Smooth muscle cell of the brain vasculature (primary cell): ENCODE results near the gene PPM1M.
"Not testable (repeated sequence)": the region's sequence is repeated elsewhere in the genome, so short reads cannot be mapped to it uniquely, and the experiment has no call there.

Experiments used
- DNase-seq: peaks from one replicate; pipeline ENCODE4 v3.0.0-alpha.2; 2012; ENCODE audit warnings: low read depth, low spot score

The PPM1M gene

DNA sequence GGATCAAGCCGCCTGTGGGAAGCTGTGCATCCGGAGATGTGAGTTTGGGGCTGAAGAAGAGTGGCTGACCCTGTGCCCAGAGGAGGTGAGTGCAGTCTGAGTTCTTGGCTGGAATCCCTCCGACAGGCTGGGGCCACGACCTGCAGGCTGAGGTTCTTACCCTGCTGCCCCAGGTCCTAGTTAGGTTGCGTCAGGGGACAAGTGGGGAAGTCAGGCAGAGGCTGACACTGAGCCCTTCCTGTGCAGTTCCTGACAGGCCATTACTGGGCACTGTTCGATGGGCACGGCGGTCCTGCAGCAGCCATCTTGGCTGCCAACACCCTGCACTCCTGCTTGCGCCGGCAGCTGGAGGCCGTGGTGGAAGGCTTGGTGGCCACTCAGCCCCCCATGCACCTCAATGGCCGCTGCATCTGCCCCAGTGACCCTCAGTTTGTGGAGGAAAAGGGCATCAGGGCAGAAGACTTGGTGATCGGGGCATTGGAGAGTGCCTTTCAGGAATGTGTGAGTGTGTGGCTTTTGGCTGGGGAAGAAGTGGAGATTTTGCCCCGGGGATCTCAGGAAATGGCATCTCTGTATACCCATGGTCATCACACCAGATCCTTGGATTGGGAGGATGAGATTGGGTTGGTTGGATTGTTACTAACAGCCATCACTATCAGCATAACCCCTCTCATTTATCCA, 1.3 kb downstream of the PPM1M start:
- no peak for DNase-seq

DNA sequence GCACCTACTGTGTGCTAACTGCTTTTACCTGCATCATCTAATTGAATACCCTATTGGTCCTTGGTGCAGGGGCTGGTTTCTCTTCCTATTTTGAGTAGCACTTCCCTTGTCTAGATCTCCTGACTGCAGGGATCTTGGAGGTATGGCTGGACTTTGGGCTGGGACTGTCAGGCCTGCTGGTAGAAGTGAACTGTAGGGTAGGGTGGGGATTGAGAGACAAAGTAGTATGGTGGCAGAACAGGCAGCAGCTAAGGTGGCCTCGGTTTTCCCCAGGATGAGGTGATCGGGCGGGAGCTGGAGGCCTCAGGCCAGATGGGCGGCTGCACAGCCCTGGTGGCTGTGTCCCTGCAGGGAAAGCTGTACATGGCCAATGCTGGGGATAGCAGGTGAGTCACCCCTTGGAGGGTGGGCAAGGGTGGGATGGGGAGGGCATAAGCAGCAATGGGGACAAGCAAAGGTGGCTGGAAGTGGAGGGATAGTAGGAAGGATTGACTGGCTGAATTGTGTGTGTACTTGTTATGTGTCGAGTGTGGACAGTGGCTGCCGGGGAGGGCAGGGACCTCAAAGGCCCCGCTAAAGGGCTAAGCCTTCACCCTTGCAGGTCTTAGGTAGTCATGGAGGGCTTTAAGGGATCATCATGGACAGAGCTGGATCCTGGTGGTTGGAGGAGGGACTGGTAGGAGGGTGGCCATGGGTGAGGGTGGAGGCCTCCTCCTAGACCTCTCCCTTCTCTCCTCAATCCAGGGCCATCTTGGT, 2.0 kb downstream of the PPM1M start:
- DNase-seq, result no peak

DNA sequence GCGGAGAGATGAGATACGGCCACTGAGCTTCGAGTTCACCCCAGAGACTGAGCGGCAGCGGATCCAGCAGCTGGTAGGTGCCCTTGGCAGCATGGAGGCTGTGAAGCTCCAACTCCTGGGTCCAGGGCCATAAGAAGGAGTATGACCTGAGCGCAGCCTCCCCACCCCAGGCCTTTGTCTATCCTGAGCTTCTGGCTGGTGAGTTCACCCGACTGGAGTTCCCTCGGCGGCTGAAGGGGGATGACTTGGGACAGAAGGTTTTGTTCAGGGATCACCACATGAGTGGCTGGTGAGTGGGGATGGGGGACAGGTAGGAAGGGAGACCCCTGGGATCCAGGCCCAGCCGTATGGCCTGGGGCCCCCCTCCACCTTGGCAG, 2.6 kb downstream of the PPM1M start:
- DNase-seq, result no peak

DNA sequence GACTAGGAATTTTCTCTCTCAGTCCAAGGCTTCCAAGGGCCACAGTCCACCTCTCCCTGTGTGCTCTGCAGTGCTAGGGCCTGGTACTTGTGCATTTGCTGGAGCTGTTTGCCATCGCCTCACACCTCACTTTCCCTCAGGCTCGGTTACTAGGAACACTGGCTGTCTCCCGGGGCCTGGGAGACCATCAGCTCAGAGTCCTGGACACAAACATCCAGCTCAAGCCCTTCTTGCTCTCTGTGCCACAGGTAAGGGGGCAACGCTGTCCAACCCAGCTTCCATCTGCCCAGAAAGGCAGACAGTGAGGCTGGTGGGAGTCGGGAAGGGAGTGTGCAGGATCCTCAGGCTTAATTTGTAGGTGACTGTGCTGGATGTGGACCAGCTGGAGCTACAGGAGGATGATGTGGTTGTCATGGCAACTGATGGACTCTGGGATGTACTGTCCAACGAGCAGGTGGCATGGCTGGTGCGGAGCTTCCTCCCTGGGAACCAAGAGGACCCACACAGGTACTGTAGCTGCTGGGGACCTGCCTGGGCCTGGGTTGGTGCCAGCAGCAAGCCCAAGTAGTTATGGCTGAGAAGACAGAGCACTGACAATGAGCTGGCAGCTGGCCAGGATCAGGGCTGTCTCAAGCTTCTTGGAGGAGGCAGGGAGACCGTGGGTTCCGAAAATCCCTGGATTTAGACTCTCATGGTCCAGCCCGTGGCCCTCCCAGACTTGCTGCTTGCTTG, 3.4 kb downstream of the PPM1M start:
- DNase-seq, result no peak

DNA sequence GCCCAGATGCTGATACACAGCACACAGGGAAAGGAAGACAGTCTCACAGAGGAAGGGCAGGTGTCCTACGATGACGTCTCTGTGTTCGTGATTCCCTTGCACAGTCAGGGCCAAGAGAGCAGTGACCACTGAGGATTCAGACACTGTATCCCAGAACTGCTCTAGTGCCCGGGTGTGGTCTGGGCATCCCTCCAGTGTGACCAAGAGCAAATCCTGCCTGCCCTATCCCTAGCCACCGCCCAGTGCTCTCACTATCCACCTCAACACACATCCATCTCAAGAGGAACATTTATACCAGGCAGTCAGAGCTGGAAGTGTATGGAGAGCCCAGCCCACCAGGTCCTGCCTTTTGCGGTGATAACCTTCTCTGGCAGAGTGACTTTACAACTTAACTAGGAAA, 4.1 kb downstream of the PPM1M start:
- no peak for DNase-seq

DNA sequence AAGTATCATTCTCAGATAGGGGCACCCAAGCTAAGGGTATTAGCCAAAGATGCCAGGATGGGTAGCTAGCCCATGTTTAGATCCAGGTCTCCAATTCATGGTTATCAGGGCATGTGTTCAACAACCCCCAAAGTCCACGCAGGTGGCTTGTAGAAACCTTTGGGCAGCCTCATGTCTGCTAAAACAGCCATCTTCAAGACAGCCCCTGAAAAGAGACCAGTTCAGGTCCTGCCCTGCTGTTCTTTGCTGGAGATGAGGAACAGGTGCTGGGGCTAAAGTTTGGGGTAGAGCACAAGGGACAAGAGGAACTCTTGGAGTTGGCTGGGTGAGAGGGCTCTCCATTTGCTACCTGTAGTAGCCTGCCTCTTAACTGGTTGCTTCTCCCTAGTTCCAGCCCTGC, 4.6 kb downstream of the PPM1M start:
- DNase-seq, result no peak

DNA sequence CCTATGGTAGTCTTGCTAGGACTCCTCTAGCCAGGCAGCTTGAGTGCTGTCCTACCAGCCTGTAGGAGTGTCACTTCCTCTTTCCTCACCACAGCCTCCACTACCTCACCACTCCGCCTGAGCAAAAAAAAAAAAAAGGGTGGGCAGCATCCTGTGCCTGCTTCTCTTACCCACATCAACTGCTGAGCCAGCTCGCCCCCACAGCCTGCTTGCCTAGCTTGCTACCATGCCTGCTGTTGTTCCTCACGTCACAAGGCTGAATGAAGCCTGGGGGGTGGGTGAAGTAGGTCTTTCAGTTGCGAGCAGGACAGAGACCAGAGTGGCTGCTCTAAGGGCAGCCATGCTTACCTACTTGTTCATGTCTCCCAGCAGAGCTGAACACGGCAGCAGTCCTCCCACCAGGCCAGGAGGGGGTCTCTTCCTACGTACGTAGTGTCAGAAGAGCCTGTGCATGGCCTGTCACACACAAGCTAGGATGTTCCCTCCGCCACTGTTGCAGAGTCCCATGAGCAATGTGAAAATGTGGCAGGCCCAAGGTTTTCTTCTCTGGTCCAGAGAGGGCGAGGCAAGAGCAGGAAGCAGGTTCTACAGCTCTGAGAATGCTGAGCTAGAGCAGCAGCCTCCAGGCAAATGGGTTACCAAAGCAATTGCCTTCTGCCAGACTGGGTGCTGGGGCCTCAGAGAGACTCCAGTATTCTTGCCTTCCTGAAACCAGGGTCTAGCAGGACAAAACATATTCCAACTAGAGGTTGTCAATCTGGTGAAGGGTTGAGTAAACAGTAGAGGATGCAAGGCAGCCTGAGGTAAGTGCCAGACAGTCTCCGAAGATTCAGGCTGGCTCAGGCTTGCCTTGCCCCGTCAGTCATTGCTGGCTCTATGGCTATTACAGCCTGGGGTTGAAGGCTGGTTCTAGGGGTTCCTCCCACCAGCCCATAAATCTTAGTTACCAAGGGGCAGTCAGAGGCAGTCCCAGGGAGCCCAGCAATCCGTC, 8.1 kb downstream of the PPM1M start:
- no peak for DNase-seq

DNA sequence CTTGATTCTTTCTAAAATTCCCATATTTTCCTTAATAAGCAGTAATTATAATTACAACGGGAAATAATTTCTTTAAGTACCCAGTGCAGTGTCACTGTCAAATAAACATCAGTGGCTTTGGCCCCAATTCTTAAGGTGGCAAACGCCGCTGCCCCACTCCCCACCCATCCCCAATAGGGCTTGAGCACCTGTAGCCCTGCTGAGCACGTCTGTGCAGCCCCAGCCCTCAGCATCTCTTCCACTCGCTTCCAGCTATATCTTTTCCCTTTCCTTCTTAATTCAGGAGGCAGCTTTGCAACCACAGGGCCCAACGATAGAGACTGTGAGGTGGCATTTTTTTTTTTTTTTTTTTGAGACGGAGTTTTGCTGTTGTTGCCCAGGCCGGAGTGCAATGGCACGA, 9.0 kb downstream of the PPM1M start:
- no peak for DNase-seq

DNA sequence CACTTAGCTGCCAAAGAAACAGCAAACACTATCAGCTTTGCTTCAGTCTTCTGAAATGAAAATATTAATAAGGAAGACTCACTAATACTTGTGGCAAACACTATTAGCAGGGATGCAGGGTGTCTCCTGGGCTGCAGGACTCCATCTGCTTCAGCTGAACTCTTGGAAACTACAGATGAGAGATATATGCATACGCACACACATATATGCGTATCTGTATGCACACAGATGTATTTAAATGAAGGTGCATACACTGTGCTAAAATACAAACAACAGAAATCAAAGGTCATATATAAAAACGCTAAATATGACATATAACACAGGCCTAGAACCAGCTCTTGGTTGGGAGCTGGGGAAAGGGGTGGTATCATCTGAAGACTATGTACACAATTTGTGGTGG, 10.6 kb downstream of the PPM1M start:
- no peak for DNase-seq

DNA sequence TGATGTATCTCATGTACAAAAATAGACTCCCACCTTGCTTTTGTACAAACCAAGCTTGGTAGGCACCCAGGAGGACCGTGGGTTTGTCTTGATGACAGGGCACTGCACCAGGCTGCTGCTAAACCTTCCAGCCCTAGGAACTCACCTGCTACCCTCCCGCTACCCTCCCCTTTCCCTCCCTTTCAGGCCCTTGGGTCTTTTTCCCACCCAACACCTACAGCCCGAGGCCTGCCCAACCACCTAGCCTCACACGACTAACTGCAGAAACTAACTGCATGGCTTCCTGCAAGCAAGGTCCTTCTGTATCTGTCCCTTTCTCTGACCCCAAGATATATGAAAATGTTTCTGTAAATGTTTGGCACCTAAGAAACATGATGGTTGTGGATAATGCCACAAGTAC, 11.1 kb downstream of the PPM1M start:
- no peak for DNase-seq

DNA sequence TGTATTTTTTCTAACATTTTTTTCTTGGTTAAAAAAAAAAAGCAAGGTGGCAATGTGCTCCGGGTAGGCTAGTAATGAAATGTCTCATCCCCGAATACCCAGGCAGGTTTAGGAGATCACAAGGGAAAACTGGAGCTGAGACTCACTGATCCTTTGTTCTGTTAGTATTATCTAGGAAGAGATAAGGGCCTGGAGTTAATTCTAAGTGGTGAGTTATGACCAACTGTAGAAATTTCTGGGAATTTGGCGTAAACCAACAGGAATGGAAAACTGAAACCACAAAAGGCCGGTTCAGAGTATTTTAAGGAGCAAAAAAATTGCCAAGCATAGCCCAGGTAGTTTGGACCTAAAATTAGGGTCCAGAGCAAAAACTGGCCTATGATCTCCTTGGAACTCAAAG, 12.4 kb downstream of the PPM1M start:
- DNase-seq, result no peak

DNA sequence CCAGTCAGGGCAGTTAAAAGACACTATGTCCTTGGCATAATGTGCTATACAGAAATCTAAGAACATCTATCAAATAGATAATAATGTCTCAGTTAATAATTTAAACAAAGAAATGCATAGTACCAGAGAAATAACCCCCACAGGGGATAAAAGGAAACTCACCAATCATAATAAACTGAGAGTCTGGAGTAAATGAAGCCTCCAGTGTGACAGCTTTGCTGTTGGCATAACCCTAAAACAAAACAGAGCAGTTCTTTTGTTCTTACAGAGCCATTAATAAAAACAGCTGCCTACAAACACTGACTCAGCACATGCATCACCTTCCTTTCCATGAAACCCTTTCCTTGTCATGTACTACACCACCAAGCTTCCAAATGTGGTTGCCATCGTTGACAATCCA, 13.5 kb downstream of the PPM1M start:
- DNase-seq, result no peak

DNA sequence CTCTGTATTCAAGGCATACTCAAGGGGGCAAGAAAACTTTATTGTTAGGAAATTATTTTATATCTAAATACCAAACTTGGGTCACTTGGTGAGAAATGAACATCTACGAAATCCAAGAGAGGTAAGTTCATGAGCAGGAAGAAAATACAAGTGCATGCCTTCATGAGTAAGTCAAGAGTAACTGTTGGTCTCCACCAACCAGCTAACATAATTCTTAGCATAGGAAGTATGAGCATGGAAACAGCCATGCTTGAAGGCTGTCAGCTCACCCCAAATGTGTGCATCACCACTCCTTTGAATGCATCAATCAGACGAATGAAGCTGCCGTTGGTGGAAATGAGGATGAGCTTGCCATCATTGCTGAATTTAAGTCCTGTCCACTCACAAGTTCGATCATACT, 13.9 kb downstream of the PPM1M start:
- DNase-seq, result no peak

DNA sequence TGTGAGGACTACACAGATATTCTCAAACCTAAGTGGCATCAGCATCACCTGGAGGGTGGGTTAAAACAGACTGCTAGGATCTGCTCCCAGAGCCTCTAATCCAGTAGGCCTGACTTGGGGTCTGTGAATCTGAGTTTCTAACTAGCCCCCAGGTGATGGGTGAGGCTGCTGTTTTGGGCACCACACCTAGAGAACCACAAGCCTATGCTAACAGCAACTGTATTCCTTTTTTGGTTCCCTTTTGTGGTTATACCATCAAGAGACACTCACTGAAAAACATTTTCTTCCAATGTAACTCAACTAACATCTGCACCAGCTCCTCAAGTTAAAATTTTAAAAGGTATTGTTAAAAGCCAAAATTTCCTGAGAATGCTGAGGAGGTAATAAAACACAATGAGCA, 16.9 kb downstream of the PPM1M start:
- no peak for DNase-seq

DNA sequence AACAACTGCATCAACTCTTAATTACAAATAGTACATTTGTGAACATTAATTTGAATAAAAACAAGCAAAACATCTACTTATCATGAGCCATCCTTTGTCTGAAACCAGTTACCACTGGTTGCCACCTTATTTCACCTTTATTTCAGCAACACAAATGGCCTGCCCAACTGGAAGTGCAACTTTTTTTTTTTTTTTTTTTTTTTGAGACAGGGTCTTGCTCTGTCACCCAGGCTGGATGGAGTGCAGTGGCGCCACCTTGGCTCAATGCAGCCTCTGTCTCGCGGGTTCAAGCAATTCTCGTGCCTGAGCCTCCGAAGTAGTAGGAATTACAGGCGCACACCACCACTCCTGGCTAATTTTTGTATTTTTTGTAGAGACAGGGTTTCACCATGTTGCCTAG, 19.8 kb downstream of the PPM1M start:
- DNase-seq, result no peak

DNA sequence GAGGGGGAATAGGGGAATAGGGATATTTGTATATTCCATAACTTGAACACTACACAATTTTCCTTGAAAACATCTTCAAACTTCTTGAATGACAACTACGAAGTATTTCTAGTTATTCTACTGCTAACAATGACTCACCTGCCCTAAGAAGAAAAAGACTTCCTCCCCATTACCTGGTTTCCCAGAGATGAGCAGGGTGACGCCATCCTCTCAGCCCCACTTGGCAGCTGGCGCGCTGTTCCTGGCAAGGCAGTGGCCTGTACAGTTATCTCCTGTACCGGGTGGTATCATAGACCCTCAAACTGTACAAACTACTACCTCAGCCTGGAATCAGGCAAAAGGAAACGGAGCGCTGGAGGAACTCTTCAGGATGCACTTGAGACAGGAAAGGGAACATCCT, 22.5 kb downstream of the PPM1M start:
- DNase-seq, result no peak

DNA sequence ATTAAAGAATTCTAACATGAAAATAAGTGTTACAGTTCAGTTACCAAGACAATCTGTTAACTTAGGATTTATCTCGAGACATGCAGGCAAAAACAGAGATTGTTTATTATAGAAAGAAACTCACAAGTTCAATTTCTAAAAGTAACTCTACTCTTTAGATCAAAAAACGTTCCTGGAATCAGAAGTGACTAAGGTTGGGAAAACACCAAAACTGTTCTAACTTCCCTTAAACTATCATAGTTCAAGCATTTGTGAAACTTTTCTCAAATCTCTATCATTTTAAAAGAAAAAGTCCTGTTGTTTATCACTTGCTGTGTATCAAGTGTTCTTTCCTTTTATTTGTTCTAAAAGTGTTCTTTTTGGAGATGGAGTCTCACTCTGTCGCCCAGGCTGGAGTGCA, 24.2 kb downstream of the PPM1M start:
- DNase-seq, result no peak

DNA sequence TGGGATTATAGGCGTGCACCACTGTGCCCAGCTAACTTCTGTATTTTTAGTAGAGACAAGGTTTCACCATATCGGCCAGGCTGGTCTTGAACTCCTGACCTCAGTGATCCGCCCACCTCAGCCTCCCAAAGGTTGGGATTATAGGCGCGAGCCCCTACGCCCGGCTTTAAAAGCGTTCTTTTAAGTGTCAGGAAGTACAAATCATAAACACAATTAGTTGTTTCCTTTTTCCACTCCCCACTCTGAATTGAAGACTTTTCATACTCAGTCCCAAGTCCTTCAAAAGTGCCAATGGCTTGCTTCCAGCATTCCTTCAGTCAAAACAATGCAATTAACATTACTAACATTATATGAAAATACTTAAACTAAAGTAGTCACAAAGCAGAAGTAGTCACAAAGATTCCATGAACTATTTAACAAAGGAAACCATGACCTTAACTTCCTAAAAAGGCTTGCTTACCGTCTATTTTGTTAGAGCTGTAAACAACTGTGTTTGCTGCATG, 24.7 kb downstream of the PPM1M start:
- no peak for DNase-seq

DNA sequence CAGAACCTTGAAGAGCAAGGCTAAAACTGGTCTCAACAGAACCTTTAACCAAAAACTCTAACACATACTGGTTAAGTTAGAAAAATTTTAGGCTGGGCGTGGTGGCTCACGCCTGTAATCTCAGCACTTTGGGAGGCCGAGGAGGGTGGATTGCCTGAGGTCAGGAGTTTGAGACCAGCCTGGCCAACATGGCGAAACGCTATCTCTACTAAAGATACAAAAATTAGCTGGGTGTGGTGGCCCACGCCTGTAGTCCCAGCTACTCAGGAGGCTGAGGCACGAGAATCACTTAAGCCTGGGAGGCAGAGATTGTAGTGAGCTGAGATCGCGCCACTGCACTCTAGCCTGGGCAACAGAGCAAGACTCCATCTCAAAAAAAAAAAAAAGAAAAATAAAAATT, 26.6 kb downstream of the PPM1M start:
- not testable (repeated sequence) for DNase-seq

DNA sequence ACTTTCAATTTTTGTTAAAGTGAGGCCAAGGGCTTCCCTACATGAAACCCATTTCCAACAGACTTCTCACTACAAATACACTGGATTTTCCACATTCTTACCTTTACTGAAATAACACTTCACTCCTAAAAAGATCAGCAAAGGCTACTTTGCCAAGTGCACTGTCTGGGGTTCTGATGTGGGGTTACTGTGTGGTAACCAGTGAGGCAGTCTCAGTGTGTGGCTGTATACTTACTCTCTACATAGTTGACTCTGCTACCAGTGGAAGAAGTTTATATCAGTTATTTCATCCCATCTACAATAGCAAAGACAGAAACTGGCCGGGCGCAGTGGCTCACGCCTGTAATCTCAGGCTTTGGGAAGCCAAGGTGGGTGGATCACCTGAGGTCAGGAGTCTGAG, 27.3 kb downstream of the PPM1M start:
- DNase-seq, result no peak

DNA sequence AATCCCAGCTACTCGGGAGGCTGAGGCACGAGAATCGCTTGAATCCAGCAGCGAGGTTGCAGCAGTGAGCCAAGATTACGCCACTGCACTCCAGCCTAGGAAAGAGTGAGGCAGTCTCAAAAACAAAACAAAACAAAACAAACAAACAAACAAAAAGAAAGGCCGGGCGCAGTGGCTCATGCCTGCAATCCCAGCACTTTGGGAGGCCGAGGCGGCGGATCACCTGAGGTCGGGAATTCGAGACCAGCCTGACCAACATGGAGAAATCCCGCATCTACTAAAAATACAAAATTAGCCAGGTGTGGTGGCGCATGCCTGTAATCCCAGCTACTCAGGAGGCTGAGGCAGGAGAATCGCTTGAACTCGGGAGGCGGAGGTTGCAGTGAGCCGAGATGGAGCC, 29.2 kb downstream of the PPM1M start:
- not testable (repeated sequence) for DNase-seq
